GM21367 (cell line): ENCODE measurements around the gene MINDY4B.
A peak's percentile ranks its signal among the peaks of the same experiment; 100 is the strongest.
"Not testable (repeated sequence)": the region's sequence is repeated elsewhere in the genome, so short reads cannot be mapped to it uniquely, and the experiment has no call there.

Source experiments
- ATAC-seq: cut with Tn5 transposase; IDR thresholded peaks from one replicate; pipeline ENCODE4 v1.9.1; 2021; ENCODE audit not compliant: unreplicated experiment

The MINDY4B gene

GRCh38 chr3:150899141-150899540, 6.1 kb downstream of the MINDY4B start:
- ATAC-seq = no peak

- no peak for ATAC-seq
Measured at GRCh38 chr3:150898046-150898754, 7.0 kb downstream of the MINDY4B start.

GRCh38 chr3:150897592-150897991, 7.6 kb downstream of the MINDY4B start:
- no peak for ATAC-seq

GRCh38 chr3:150890831-150891230, 14.4 kb downstream of the MINDY4B start:
- ATAC-seq = no peak

GRCh38 chr3:150890295-150890694, 14.9 kb downstream of the MINDY4B start:
- no peak for ATAC-seq

- no peak for ATAC-seq
Measured at GRCh38 chr3:150889106-150889505, 16.1 kb downstream of the MINDY4B start.

- ATAC-seq = no peak
Measured at GRCh38 chr3:150887031-150887430, 18.2 kb downstream of the MINDY4B start.

GRCh38 chr3:150885535-150885934, 19.7 kb downstream of the MINDY4B start:
- ATAC-seq = no peak

GRCh38 chr3:150878996-150879575, 26.2 kb downstream of the MINDY4B start:
- no peak for ATAC-seq

- no peak for ATAC-seq
Measured at GRCh38 chr3:150878290-150878689, 26.9 kb downstream of the MINDY4B start.

- no peak for ATAC-seq
Measured at GRCh38 chr3:150877303-150877702, 27.9 kb downstream of the MINDY4B start.

- no peak for ATAC-seq
Measured at GRCh38 chr3:150876611-150877265, 28.5 kb downstream of the MINDY4B start.

- ATAC-seq = peak; percentile 62
Measured at GRCh38 chr3:150875548-150875947, 29.7 kb downstream of the MINDY4B start.

GRCh38 chr3:150874666-150875219, 30.5 kb downstream of the MINDY4B start:
- no peak for ATAC-seq

- no peak for ATAC-seq
Measured at GRCh38 chr3:150871192-150871591, 34.0 kb downstream of the MINDY4B start.

GRCh38 chr3:150870406-150870805, 34.8 kb downstream of the MINDY4B start:
- ATAC-seq = no peak

GRCh38 chr3:150868282-150868681, 37.0 kb downstream of the MINDY4B start:
- no peak for ATAC-seq

- no peak for ATAC-seq
Measured at GRCh38 chr3:150867434-150867833, 37.8 kb downstream of the MINDY4B start.

- not testable (repeated sequence) for ATAC-seq
Measured at GRCh38 chr3:150863921-150864320, 41.3 kb downstream of the MINDY4B start.

GRCh38 chr3:150861851-150862250, 43.4 kb downstream of the MINDY4B start:
- ATAC-seq = no peak

GRCh38 chr3:150857936-150858335, 47.3 kb downstream of the MINDY4B start:
- ATAC-seq = not testable (repeated sequence)

- ATAC-seq = no peak
Measured at GRCh38 chr3:150850191-150850590, 55.0 kb downstream of the MINDY4B start.
